A549 (cell line): Measurements from ENCODE around the gene FAM227A. TPM values are rescaled to one million over a fixed set of nuclear protein-coding genes. Genes with fewer than 3 reads are reported as not detected.

Experiments
- ATAC-seq, 2 experiments: fragments of 200-7000 bp in 1 of 2; fragments of >200 bp in 1 of 2; cut with Nextera tagmentation in 1 of 2; cut with Tn5 transposase in 1 of 2; 3 replicates each; pipeline versions ENCODE4 v1.8.0 to v1.9.1; 2018 to 2020; ENCODE audit warnings: mild to moderate bottlenecking in 1 of 2, moderate library complexity in 1 of 2
- CTCF ChIA-PET: fragments of 300-600 bp; sonication (Branson Sonifier 250); formaldehyde crosslinking; extraction: SDS; loops from one replicate; lab custom pipeline; 2021; ENCODE audit warnings: antibody characterized with exemption, inconsistent platforms; lab: Yijun Ruan, JAX
- POLR2A ChIA-PET: fragments of 350-600 bp; formaldehyde crosslinking; extraction: SDS; loops from one replicate; lab custom pipeline; 2021; ENCODE audit warnings: antibody characterized with exemption, inconsistent platforms; lab: Yijun Ruan, JAX
- DNase-seq, 2 experiments: peaks; one replicate each; pipeline versions ENCODE4 v3.0.0 to v3.0.0-alpha.2; 2011 to 2016; ENCODE audit warnings: low read depth in 1 of 2, low spot score in 1 of 2
- FAIRE-seq: peaks from 2 replicates; lab custom pipeline; 2011; peaks lifted over from hg19 to GRCh38; lab: Jason Lieb, UNC
- H3K27ac ChIP-seq, 2 experiments: fragments of >200 bp; sonication (Bioruptor Twin); formaldehyde crosslinking; 3 replicates each; pipeline ENCODE4 v1.5.1; 2016 to 2017
- H3K4me1 ChIP-seq: fragments of >200 bp; sonication (Bioruptor Twin); formaldehyde crosslinking; 3 replicates; pipeline ENCODE4 v1.6.1; 2016
- H3K4me2 ChIP-seq: fragments of >200 bp; sonication (Bioruptor Twin); formaldehyde crosslinking; 3 replicates; pipeline ENCODE4 v1.6.1; 2016
- H3K4me3 ChIP-seq: fragments of >200 bp; sonication (Bioruptor Twin); formaldehyde crosslinking; 3 replicates; pipeline ENCODE4 v1.5.1; 2016
- H3K9me3 ChIP-seq: fragments of >200 bp; sonication (Bioruptor Twin); formaldehyde crosslinking; 3 replicates; pipeline ENCODE4 v1.6.1; 2016
- BCL3 ChIP-seq: fragments of >200 bp; sonication (Bioruptor Twin); formaldehyde crosslinking; IDR thresholded peaks from 3 replicates; pipeline ENCODE4 v1.6.1; 2016
- BHLHE40 ChIP-seq: IDR thresholded peaks from 2 replicates; pipeline ENCODE4 v1.6.1; 2012; ENCODE audit warnings: low read depth, low read length, inconsistent platforms
- CBX8 ChIP-seq: fragments of 200-600 bp; sonication (generic); IDR thresholded peaks from 2 replicates; pipeline ENCODE4 v1.6.1; 2016
- CHD2 ChIP-seq: fragments of 150-350 bp; IDR thresholded peaks from 2 replicates; pipeline ENCODE4 v1.6.1; 2014; ENCODE audit warnings: low read length; ENCODE audit not compliant: partially characterized antibody
- ESRRA ChIP-seq: fragments of 150-350 bp; IDR thresholded peaks from 2 replicates; pipeline ENCODE4 v1.6.1; 2014; ENCODE audit warnings: mild to moderate bottlenecking, low read length, borderline replicate concordance
- FOSB ChIP-seq: fragments of 250-450 bp; sonication (Bioruptor Pico); IDR thresholded peaks from 2 replicates; pipeline ENCODE4 v1.5.0; 2020; ENCODE audit warnings: mild to moderate bottlenecking, moderate library complexity
- FOSL2 ChIP-seq, 2 experiments: fragments of 450-650 bp in 1 of 2; fragments of >200 bp in 1 of 2; sonication (Bioruptor Twin) in 1 of 2; formaldehyde crosslinking; IDR thresholded peaks; 2 replicates each; pipeline versions ENCODE4 v1.5.0 to v1.6.1; 2016 to 2020; ENCODE audit warnings: mild to moderate bottlenecking in 1 of 2, moderate library complexity in 1 of 2
- GATA3 ChIP-seq: IDR thresholded peaks from 2 replicates; pipeline ENCODE4 v1.6.1; 2012; ENCODE audit warnings: borderline replicate concordance
- JUN ChIP-seq, 2 experiments: fragments of >200 bp; sonication (Bioruptor Twin); formaldehyde crosslinking; IDR thresholded peaks; 2 replicates in 1 of 2; 3 replicates in 1 of 2; pipeline ENCODE4 v1.6.1; 2016 to 2017
- MAX ChIP-seq: IDR thresholded peaks from 2 replicates; pipeline ENCODE4 v1.6.1; 2012
- NPAS2 ChIP-seq: fragments of 250-450 bp; sonication (Bioruptor Pico); IDR thresholded peaks from 2 replicates; pipeline ENCODE4 v1.8.0; 2022; ENCODE audit warnings: mild to moderate bottlenecking, moderate library complexity, borderline replicate concordance
- PHF8 ChIP-seq: fragments of 200-600 bp; sonication (generic); IDR thresholded peaks from 2 replicates; pipeline ENCODE4 v1.6.1; 2016; ENCODE audit warnings: low read depth, mild to moderate bottlenecking, antibody characterized with exemption, moderate library complexity, borderline replicate concordance
- POLR2A ChIP-seq: IDR thresholded peaks from 2 replicates; pipeline ENCODE4 v1.6.1; 2012; ENCODE audit warnings: mild to moderate bottlenecking, low read length
- ZSCAN20 ChIP-seq: fragments of 250-450 bp; sonication (Bioruptor Pico); IDR thresholded peaks from 2 replicates; pipeline ENCODE4 v1.8.0; 2022; ENCODE audit warnings: mild to moderate bottlenecking, moderate library complexity
- WGBS: methylation state at CpG from one replicate; pipeline ENCODE4 v1.1.6; 2017; ENCODE audit errors: missing lambda C conversion rate; 5-methylcytosine and 5-hydroxymethylcytosine counted together
- polyA minus RNA-seq: library from RNA; depleted of rRNA, polyadenylated mRNA; stranded (reverse); fragments of >200 nt; gene quantifications from 2 replicates; pipeline ENCODE4 v1.2.3, GENCODE V29; 2011; rRNA and poly(A)+ RNA removed
- polyA plus RNA-seq, 4 experiments: library from polyadenylated mRNA; depleted of rRNA in 3 of 4; stranded (reverse); fragments of >200 nt; fragmentation: RNase III in 1 of 4; extraction: RNeasy Plus Mini Kit Qiagen cat#74134 plus additional on column Dnase treatment in 1 of 4; gene quantifications; 2 replicates in 3 of 4; 3 replicates in 1 of 4; pipeline ENCODE4 v1.2.3, GENCODE V29; 2011 to 2017
- TF ChIP-seq, protein P1 (sequence below): fragments of 200-600 bp; sonication (generic); IDR thresholded peaks from 2 replicates; pipeline ENCODE4 v1.6.1; 2016; ENCODE audit warnings: antibody characterized with exemption, mild to moderate bottlenecking, moderate library complexity
- TF ChIP-seq, protein P2 (sequence below): fragments of 450-650 bp; IDR thresholded peaks from 2 replicates; pipeline ENCODE4 v1.6.1; 2014; ENCODE audit warnings: antibody characterized with exemption
- TF ChIP-seq, protein P3 (sequence below): fragments of 250-450 bp; sonication (Bioruptor Pico); IDR thresholded peaks from 2 replicates; pipeline ENCODE4 v1.5.0; 2020; ENCODE audit warnings: low read depth, mild to moderate bottlenecking, moderate library complexity

Gene FAM227A
- polyA plus RNA-seq (2011; rRNA removed) = 3.5 and 4.0 TPM in 2 replicates
- polyA plus RNA-seq (2012; cell fraction: cytosol; rRNA removed) = 0.57 TPM in 2 replicates
- 2.3 and 3.3 TPM in 2 replicates for polyA plus RNA-seq (2012; cell fraction: nucleus; rRNA removed)
- polyA plus RNA-seq (2017; fragmentation: RNase III; extraction: RNeasy Plus Mini Kit Qiagen cat#74134 plus additional on column Dnase treatment) = 1.4 to 1.7 TPM (median 1.4 TPM) in 3 replicates
- polyA minus RNA-seq = 5.9 and 6.7 TPM in 2 replicates

DNA sequence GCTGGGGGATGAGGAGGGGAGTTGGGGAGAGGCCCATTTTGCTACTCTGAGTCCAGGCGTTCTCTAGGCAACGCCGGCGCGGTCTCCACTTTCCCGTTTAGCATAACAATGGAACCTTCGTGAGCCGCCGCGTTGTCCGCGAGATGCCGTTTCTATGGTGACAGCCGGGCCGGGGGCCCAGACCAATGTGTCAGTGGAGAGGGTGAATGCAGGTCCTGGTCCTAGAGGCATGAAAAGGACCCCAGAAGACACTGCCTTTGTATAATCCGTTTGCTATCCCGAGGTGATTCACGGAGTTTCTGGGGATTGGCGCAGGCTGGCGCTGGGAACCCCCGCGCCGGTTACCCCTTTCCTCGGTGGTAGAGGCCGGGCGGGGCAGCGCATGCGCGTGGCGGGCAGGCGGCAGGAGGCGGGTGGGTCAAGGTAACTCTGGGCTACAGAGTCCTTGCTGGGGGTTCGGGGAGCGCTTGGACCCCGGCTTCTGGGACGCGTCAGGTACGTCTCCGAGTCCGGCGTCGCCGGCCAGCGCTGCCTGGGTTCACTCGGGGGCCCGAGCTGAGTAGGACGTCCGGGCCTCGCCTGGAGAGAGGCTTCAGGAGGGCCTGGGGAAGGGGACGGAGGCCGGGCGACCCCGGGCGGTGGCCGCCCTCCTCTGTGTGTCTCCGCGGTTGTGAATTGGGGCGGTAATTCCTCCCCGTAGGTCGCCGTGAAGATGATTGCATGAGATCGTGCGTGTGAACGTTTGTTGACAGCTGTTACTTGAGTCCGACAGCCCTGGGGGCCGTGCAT lies at the start of gene FAM227A, which contains the start of gene CBY1:
TSS of gene FAM227A (minus strand) at position 137 of the 789 bp plus-strand sequence. CDS start 6,224 bp downstream, outside the sequence.
TSS of gene CBY1 (plus strand) at position 383 of the 789 bp plus-strand sequence. CDS start 11,417 bp downstream, outside the sequence.
- DNase-seq (peak; percentile 84 to 92), ATAC-seq (peak; percentile 95 to 97), FAIRE-seq (no peak)
- 1% methylated on average over 10 of the region's 66 CpGs for WGBS
- Histone ChIP-seq H3K4me3 (peak within 1 kb of the TSS; percentile 84), H3K4me2 (peak within 1 kb of the TSS; percentile 84), H3K4me1 (peaks cover 7% of the 10 kb centered on the region; the same call in 2 of the 3 replicates), H3K27ac (peak within 1 kb of the TSS; percentile 98), H3K9me3 (no peaks in the 10 kb centered on the region)
- POLR2A ChIA-PET = no interaction called here
- CTCF ChIA-PET = interaction anchor here (0.6 kb wide), 1 partner anchor 8 kb away, joined by 3 read pairs; no protein-coding TSS in a partner anchor
- no peak for TF ChIP-seq ZSCAN20 (CRISPR knock-in tag)
- TF ChIP-seq PHF8 = peak; percentile 62
- TF ChIP-seq MAX = 0 out of 2 replicates have a peak, but pooled peaks have one; percentile 23
- TF ChIP-seq BCL3 = peak; percentile 35; the same call in 1 of the 3 replicates
- TF ChIP-seq FOSL2 (IDR thresholded peaks at IDR 0.05) = no peak
- no peak for TF ChIP-seq FOSL2 (CRISPR knock-in tag; IDR thresholded peaks at IDR 0.05)
- TF ChIP-seq CHD2 = no peak
- TF ChIP-seq GATA3 = 0 out of 2 replicates have a peak, but pooled peaks have one; percentile 30
- TF ChIP-seq FOSB (CRISPR knock-in tag) = no peak
- TF ChIP-seq, protein P1, sequence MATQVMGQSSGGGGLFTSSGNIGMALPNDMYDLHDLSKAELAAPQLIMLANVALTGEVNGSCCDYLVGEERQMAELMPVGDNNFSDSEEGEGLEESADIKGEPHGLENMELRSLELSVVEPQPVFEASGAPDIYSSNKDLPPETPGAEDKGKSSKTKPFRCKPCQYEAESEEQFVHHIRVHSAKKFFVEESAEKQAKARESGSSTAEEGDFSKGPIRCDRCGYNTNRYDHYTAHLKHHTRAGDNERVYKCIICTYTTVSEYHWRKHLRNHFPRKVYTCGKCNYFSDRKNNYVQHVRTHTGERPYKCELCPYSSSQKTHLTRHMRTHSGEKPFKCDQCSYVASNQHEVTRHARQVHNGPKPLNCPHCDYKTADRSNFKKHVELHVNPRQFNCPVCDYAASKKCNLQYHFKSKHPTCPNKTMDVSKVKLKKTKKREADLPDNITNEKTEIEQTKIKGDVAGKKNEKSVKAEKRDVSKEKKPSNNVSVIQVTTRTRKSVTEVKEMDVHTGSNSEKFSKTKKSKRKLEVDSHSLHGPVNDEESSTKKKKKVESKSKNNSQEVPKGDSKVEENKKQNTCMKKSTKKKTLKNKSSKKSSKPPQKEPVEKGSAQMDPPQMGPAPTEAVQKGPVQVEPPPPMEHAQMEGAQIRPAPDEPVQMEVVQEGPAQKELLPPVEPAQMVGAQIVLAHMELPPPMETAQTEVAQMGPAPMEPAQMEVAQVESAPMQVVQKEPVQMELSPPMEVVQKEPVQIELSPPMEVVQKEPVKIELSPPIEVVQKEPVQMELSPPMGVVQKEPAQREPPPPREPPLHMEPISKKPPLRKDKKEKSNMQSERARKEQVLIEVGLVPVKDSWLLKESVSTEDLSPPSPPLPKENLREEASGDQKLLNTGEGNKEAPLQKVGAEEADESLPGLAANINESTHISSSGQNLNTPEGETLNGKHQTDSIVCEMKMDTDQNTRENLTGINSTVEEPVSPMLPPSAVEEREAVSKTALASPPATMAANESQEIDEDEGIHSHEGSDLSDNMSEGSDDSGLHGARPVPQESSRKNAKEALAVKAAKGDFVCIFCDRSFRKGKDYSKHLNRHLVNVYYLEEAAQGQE = no peak
- no peak for TF ChIP-seq CBX8
- TF ChIP-seq, protein P2, sequence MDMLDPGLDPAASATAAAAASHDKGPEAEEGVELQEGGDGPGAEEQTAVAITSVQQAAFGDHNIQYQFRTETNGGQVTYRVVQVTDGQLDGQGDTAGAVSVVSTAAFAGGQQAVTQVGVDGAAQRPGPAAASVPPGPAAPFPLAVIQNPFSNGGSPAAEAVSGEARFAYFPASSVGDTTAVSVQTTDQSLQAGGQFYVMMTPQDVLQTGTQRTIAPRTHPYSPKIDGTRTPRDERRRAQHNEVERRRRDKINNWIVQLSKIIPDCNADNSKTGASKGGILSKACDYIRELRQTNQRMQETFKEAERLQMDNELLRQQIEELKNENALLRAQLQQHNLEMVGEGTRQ = no peak
- TF ChIP-seq, protein P3, sequence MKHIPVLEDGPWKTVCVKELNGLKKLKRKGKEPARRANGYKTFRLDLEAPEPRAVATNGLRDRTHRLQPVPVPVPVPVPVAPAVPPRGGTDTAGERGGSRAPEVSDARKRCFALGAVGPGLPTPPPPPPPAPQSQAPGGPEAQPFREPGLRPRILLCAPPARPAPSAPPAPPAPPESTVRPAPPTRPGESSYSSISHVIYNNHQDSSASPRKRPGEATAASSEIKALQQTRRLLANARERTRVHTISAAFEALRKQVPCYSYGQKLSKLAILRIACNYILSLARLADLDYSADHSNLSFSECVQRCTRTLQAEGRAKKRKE (CRISPR knock-in tag) = no peak
- TF ChIP-seq NPAS2 (CRISPR knock-in tag) = no peak
- TF ChIP-seq JUN (IDR thresholded peaks at IDR 0.05) = 0 out of 5 replicates have a peak, but pooled peaks of 1 of the 2 experiments have one; percentile 28
- peak; percentile 24 for TF ChIP-seq POLR2A
- peak; percentile 59; the same call in 1 of the 2 replicates for TF ChIP-seq BHLHE40
- TF ChIP-seq ESRRA = no peak
